IMR-90 (cell line): ENCODE data around the gene PARP14. TPM values are rescaled to one million over a fixed set of nuclear protein-coding genes. Genes with fewer than 3 reads are reported as not detected.

Experiments used
- ATAC-seq: fragments of 200-7000 bp; cut with Tn5 transposase; 2 replicates; pipeline ENCODE4 v1.9.1; 2020; ENCODE audit warnings: low read depth, mild to moderate bottlenecking, moderate library complexity
- BruUV-seq: library from RNA; stranded (reverse); fragments of 400-500 nt; replicated peaks from 2 replicates; lab custom pipeline; 2021; lab: Mats Ljungman, UMichigan
- CTCF ChIA-PET: fragments of 300-600 bp; formaldehyde crosslinking; extraction: SDS; loops from one replicate; lab custom pipeline; 2021; ENCODE audit warnings: antibody characterized with exemption; lab: Yijun Ruan, JAX
- POLR2A ChIA-PET: fragments of 300-600 bp; sonication (Branson Sonifier 250); formaldehyde crosslinking; loops from one replicate; lab custom pipeline; 2022; ENCODE audit warnings: antibody characterized with exemption; ENCODE audit not compliant: unreplicated experiment; lab: Charles Lee
- DNase-seq: peaks from one replicate; pipeline ENCODE4 v3.0.0; 2013
- H2AFZ ChIP-seq: replicated peaks from 2 replicates; pipeline ENCODE3; 2013; ENCODE audit warnings: low read length, mild to moderate bottlenecking; ENCODE audit not compliant: poor library complexity
- H2AK5ac ChIP-seq: 2 replicates; pipeline ENCODE4 v1.6.1; 2013; ENCODE audit warnings: low read depth, low read length, inconsistent platforms
- H2AK9ac ChIP-seq: replicated peaks from 2 replicates; pipeline ENCODE3; 2013; ENCODE audit warnings: mild to moderate bottlenecking, low read depth, low read length, moderate library complexity; ENCODE audit not compliant: poor library complexity
- H2BK120ac ChIP-seq: 2 replicates; pipeline ENCODE4 v1.6.1; 2013; ENCODE audit warnings: low read depth, low read length, inconsistent platforms
- H2BK15ac ChIP-seq: 3 replicates; pipeline ENCODE4 v1.6.1; 2013; ENCODE audit warnings: low read depth, low read length, inconsistent platforms
- H2BK20ac ChIP-seq: 2 replicates; pipeline ENCODE4 v1.6.1; 2013; ENCODE audit warnings: low read depth, mild to moderate bottlenecking, inconsistent platforms, low read length, moderate library complexity
- H2BK5ac ChIP-seq: 2 replicates; pipeline ENCODE4 v1.6.1; 2013; ENCODE audit warnings: mild to moderate bottlenecking, low read depth, low read length, inconsistent platforms; ENCODE audit not compliant: poor library complexity, severe bottlenecking
- H3K14ac ChIP-seq: replicated peaks from 2 replicates; pipeline ENCODE4 v1.6.1; 2013; ENCODE audit warnings: low read depth, low read length, inconsistent platforms
- H3K18ac ChIP-seq: 2 replicates; pipeline ENCODE4 v1.6.1; 2013; ENCODE audit warnings: low read depth, low read length, control low read depth
- H3K23ac ChIP-seq: 2 replicates; pipeline ENCODE4 v1.6.1; 2013; ENCODE audit warnings: low read depth, low read length, inconsistent platforms
- H3K27ac ChIP-seq: 2 replicates; pipeline ENCODE4 v1.5.1; 2013; ENCODE audit warnings: mild to moderate bottlenecking, control low read depth, low read length; ENCODE audit not compliant: insufficient read depth
- H3K27me3 ChIP-seq: 2 replicates; pipeline ENCODE4 v1.6.1; 2013; ENCODE audit warnings: low read length; ENCODE audit not compliant: control insufficient read depth, insufficient read depth
- H3K36me3 ChIP-seq: 2 replicates; pipeline ENCODE4 v1.6.1; 2013; ENCODE audit warnings: low read length, mixed read lengths; ENCODE audit not compliant: control insufficient read depth, insufficient read depth
- H3K4ac ChIP-seq: 2 replicates; pipeline ENCODE4 v1.6.1; 2013; ENCODE audit warnings: low read depth, low read length, inconsistent platforms
- H3K4me1 ChIP-seq: 2 replicates; pipeline ENCODE4 v1.6.1; 2013; ENCODE audit warnings: low read length, mixed read lengths; ENCODE audit not compliant: control insufficient read depth, insufficient read depth
- H3K4me2 ChIP-seq: 2 replicates; pipeline ENCODE4 v1.6.1; 2013; ENCODE audit warnings: low read depth, mild to moderate bottlenecking, control low read depth, low read length, moderate library complexity
- H3K4me3 ChIP-seq: 2 replicates; pipeline ENCODE4 v1.5.1; 2013; ENCODE audit warnings: low read depth, mild to moderate bottlenecking, control low read depth, low read length, moderate library complexity; ENCODE audit not compliant: insufficient read depth
- H3K56ac ChIP-seq: 2 replicates; pipeline ENCODE4 v1.6.1; 2013; ENCODE audit warnings: low read length, inconsistent platforms; ENCODE audit not compliant: insufficient read depth; ENCODE audit errors: extremely low read depth
- H3K79me1 ChIP-seq, 2 experiments: 2 replicates each; pipeline ENCODE4 v1.6.1; 2013; ENCODE audit warnings: low read length in 2 of 2, inconsistent platforms in 1 of 2, low read depth in 1 of 2
- H3K9ac ChIP-seq: 2 replicates; pipeline ENCODE4 v1.6.1; 2013; ENCODE audit warnings: low read depth, low read length, control low read depth
- H3K9me1 ChIP-seq: 2 replicates; pipeline ENCODE4 v1.6.1; 2013; ENCODE audit warnings: low read length, inconsistent platforms; ENCODE audit not compliant: insufficient read depth
- H3K9me3 ChIP-seq: 2 replicates; pipeline ENCODE4 v1.6.1; 2013; ENCODE audit warnings: low read length; ENCODE audit not compliant: control insufficient read depth, insufficient read depth
- H4K20me1 ChIP-seq: 2 replicates; pipeline ENCODE4 v1.6.1; 2013; ENCODE audit warnings: low read length, inconsistent platforms; ENCODE audit not compliant: insufficient read depth
- H4K5ac ChIP-seq: 2 replicates; pipeline ENCODE4 v1.6.1; 2013; ENCODE audit warnings: mild to moderate bottlenecking, low read depth, low read length, control low read depth
- H4K8ac ChIP-seq, 2 experiments: 2 replicates each; pipeline ENCODE4 v1.6.1; 2013; ENCODE audit warnings: low read depth in 2 of 2, low read length in 2 of 2, control low read depth in 1 of 2, inconsistent platforms in 1 of 2
- H4K91ac ChIP-seq: 2 replicates; pipeline ENCODE4 v1.6.1; 2013; ENCODE audit warnings: low read depth, low read length, inconsistent platforms; ENCODE audit not compliant: insufficient read depth
- CEBPB ChIP-seq: IDR thresholded peaks from 2 replicates; pipeline ENCODE4 v1.6.1; 2012; ENCODE audit warnings: low read depth, low read length, improper control_type of control experiment
- MAFK ChIP-seq: IDR thresholded peaks from 2 replicates; pipeline ENCODE4 v1.6.1; 2012; ENCODE audit warnings: low read depth, low read length, improper control_type of control experiment
- MAZ ChIP-seq: IDR thresholded peaks from 2 replicates; pipeline ENCODE4 v1.6.1; 2012; ENCODE audit warnings: low read depth, mild to moderate bottlenecking, low read length, improper control_type of control experiment, moderate library complexity, borderline replicate concordance
- MXI1 ChIP-seq: IDR thresholded peaks from 2 replicates; pipeline ENCODE4 v1.6.1; 2012; ENCODE audit warnings: low read depth, mild to moderate bottlenecking, low read length, moderate library complexity, borderline replicate concordance
- NFE2L2 ChIP-seq: fragments of 150-350 bp; IDR thresholded peaks from 2 replicates; pipeline ENCODE4 v1.6.1; 2016; ENCODE audit warnings: low read depth, mild to moderate bottlenecking, low read length
- POLR2A ChIP-seq: IDR thresholded peaks from 2 replicates; pipeline ENCODE4 v1.6.1; 2012; ENCODE audit warnings: mild to moderate bottlenecking, low read depth, low read length
- RFX5 ChIP-seq: IDR thresholded peaks from 2 replicates; pipeline ENCODE4 v1.8.0; 2012; ENCODE audit warnings: low read depth, mild to moderate bottlenecking, low read length, moderate library complexity
- SMC3 ChIP-seq: fragments of 150-350 bp; IDR thresholded peaks from 2 replicates; pipeline ENCODE4 v1.6.1; 2016; ENCODE audit warnings: low read depth, mild to moderate bottlenecking, antibody characterized with exemption, low read length, moderate library complexity
- WGBS, 2 experiments: methylation state at CpG; one replicate each; pipeline versions ENCODE4 v1.1.5 to v1.1.7; 2013; ENCODE audit warnings: missing lambda C conversion rate in 2 of 2; ENCODE audit not compliant: insufficient read length in 1 of 2; ENCODE audit errors: extremely low coverage in 2 of 2; 5-methylcytosine and 5-hydroxymethylcytosine counted together
- dilution Hi-C: fragments of 300-500 bp; cut with HindIII; formaldehyde crosslinking; loops from one replicate; pipeline ENCODE4 v1.14.3; 2018; ENCODE audit warnings: low sequenced_read_pairs; ENCODE audit not compliant: unreplicated experiment
- in situ Hi-C: fragments of 300-500 bp; cut with MboI; formaldehyde crosslinking; loops from 3 replicates; pipeline ENCODE4 v1.14.3; 2019; ENCODE audit warnings: low sequenced_read_pairs, inconsistent platforms, mixed read lengths
- intact Hi-C: fragments of 100-400 bp; cut with micrococcal nuclease; formaldehyde crosslinking; loops from 2 replicates; pipeline ENCODE4 v1.10.0; 2022
- polyA plus RNA-seq, 3 experiments: library from polyadenylated mRNA; depleted of rRNA; stranded (reverse); fragments of >200 nt; gene quantifications; 2 replicates each; pipeline ENCODE4 v1.2.3, GENCODE V29; 2012; ENCODE audit warnings: low replicate concordance in 1 of 3
- total RNA-seq: library from RNA; depleted of rRNA; stranded (reverse); fragments of >200 nt; gene quantifications from 2 replicates; pipeline ENCODE4 v1.2.3, GENCODE V29; 2012
- TF ChIP-seq, protein P1 (sequence below): fragments of 150-350 bp; IDR thresholded peaks from 2 replicates; pipeline ENCODE4 v1.6.1; 2017; ENCODE audit warnings: mild to moderate bottlenecking, antibody characterized with exemption, low read length, low read depth
- TF ChIP-seq, protein P2 (sequence below): conservative IDR thresholded peaks from 2 replicates; pipeline ENCODE4 v1.5.1; 2012; ENCODE audit warnings: mild to moderate bottlenecking, low read depth, low read length, improper control_type of control experiment
- TF ChIP-seq, protein P3 (sequence below): fragments of 150-350 bp; IDR thresholded peaks from 2 replicates; pipeline ENCODE4 v1.6.1; 2016; ENCODE audit warnings: low read depth, mild to moderate bottlenecking, low read length, moderate library complexity, borderline replicate concordance

Gene PARP14
- total and polyA plus RNA-seq, 2 of the 4 experiments (the other 2 are of a cell fraction) = 9.3 to 23.1 TPM

DNA sequence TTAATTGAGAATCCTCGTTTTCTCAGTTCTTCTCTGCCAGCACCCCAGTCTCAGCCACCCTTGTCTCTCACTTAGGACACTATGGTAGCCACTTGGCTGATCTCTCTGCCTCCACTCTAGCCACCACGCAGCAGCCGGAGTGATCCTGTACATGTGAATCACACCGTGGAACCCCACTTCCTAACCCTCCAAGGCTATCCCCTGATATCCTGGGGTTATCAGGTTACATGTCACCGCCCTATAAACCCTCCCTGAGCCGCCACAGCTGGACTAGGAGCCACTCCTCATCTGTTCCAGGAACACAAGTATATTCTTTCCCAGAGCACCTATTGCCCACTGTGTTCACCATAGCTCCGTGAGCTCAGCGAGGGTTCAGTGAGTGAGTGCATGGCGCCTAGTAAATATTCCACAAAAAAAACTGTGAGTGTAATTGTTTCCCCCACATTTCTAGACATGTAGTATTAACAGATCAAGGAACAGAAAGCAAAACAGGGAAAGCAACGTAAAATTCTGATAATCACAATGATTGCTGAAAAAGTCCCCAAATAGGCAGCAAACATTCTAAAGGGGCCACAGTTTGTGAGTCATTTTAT, 661 bp upstream of the PARP14 start:
- dilution Hi-C loops (no loop called here), intact Hi-C loops (loop anchor here (1.0 to 10.0 kb wide), 8 partner anchors 115 to 1134 kb away; partner anchors contain the start of genes DTX3L, HSPBAP1, PARP9 and SEMA5B), in situ Hi-C loops (loop anchor here (5.0 to 10.0 kb wide), 3 partner anchors 123 to 285 kb away; no protein-coding TSS in a partner anchor)
- H3K9ac ChIP-seq = peak overlapping the region; percentile 99
- ChIA-PET CTCF (interaction anchor here (0.8 to 2.3 kb wide), 4 partner anchors 11 to 131 kb away, joined by 3 to 34 read pairs (median 6); no protein-coding TSS in a partner anchor), POLR2A (interaction anchor here (0.9 kb wide), 1 partner anchor 118 kb away, joined by 3 read pairs; no protein-coding TSS in a partner anchor)
- H3K4me3 ChIP-seq = peak overlapping the region; percentile 99
- H3K27ac ChIP-seq = peak overlapping the region; percentile 99
- peak overlapping the region; percentile 45 for H3K4ac ChIP-seq
- peak overlapping the region; percentile 81 for H3K4me2 ChIP-seq
- peak; percentile 7 for ATAC-seq
- peak overlapping the region; percentile 14; the same call in 1 of the 2 replicates for H2BK20ac ChIP-seq
- 0 out of 2 replicates have a peak overlapping the region, but pooled peaks have one; percentile 3 for H3K14ac ChIP-seq
- peak overlapping the region; percentile 55 to 90 for H4K8ac ChIP-seq
- H3K79me1 ChIP-seq = peaks cover 12 to 17% of the 10 kb centered on the region in 2 experiments
- TF ChIP-seq, protein P1, sequence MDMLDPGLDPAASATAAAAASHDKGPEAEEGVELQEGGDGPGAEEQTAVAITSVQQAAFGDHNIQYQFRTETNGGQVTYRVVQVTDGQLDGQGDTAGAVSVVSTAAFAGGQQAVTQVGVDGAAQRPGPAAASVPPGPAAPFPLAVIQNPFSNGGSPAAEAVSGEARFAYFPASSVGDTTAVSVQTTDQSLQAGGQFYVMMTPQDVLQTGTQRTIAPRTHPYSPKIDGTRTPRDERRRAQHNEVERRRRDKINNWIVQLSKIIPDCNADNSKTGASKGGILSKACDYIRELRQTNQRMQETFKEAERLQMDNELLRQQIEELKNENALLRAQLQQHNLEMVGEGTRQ = no peak
- TF ChIP-seq, protein P2, sequence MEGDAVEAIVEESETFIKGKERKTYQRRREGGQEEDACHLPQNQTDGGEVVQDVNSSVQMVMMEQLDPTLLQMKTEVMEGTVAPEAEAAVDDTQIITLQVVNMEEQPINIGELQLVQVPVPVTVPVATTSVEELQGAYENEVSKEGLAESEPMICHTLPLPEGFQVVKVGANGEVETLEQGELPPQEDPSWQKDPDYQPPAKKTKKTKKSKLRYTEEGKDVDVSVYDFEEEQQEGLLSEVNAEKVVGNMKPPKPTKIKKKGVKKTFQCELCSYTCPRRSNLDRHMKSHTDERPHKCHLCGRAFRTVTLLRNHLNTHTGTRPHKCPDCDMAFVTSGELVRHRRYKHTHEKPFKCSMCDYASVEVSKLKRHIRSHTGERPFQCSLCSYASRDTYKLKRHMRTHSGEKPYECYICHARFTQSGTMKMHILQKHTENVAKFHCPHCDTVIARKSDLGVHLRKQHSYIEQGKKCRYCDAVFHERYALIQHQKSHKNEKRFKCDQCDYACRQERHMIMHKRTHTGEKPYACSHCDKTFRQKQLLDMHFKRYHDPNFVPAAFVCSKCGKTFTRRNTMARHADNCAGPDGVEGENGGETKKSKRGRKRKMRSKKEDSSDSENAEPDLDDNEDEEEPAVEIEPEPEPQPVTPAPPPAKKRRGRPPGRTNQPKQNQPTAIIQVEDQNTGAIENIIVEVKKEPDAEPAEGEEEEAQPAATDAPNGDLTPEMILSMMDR = no peak
- TF ChIP-seq POLR2A (no peak), MAZ (no peak), RFX5 (no peak), CEBPB (no peak), NFE2L2 (no peak), MAFK (no peak), MXI1 (no peak), SMC3 (no peak)
- TF ChIP-seq, protein P3, sequence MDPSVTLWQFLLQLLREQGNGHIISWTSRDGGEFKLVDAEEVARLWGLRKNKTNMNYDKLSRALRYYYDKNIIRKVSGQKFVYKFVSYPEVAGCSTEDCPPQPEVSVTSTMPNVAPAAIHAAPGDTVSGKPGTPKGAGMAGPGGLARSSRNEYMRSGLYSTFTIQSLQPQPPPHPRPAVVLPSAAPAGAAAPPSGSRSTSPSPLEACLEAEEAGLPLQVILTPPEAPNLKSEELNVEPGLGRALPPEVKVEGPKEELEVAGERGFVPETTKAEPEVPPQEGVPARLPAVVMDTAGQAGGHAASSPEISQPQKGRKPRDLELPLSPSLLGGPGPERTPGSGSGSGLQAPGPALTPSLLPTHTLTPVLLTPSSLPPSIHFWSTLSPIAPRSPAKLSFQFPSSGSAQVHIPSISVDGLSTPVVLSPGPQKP = no peak
- H2BK15ac ChIP-seq = peak overlapping the region; percentile 19; the same call in 1 of the 3 replicates
- H3K36me3 ChIP-seq = no peaks in the 10 kb centered on the region
- H2BK120ac ChIP-seq = peak overlapping the region; percentile 83; the same call in 1 of the 2 replicates
- no peaks in the 10 kb centered on the region for H4K20me1 ChIP-seq
- no TSS peak for BruUV-seq
- peak overlapping the region; percentile 91 for H4K5ac ChIP-seq
- no peaks in the 10 kb centered on the region for H3K27me3 ChIP-seq
- peak; percentile 27 for DNase-seq
- H3K18ac ChIP-seq = peak overlapping the region; percentile 86; the same call in 1 of the 2 replicates
- H3K56ac ChIP-seq = no peak overlapping the region
- WGBS, 2 experiments = 44% methylated on average over 6 of the region's 10 CpGs; no CpG with 5 or more reads in 1 of the 2 experiments
- peak overlapping the region; percentile 93 for H2AFZ ChIP-seq
- H3K9me1 ChIP-seq = peaks cover 4% of the 10 kb centered on the region; the same call in 1 of the 2 replicates
- no peaks in the 10 kb centered on the region for H3K9me3 ChIP-seq
- peak overlapping the region; percentile 76 for H2BK5ac ChIP-seq
- H3K23ac ChIP-seq = peak overlapping the region; percentile 28
- H2AK5ac ChIP-seq = no peak overlapping the region
- peak overlapping the region; percentile 8 for H2AK9ac ChIP-seq
- peaks cover 13% of the 10 kb centered on the region for H3K4me1 ChIP-seq
- H4K91ac ChIP-seq = peak overlapping the region; percentile 24
